K562 (cell line): ENCODE measurements around the gene SPEF1. TPM values are rescaled to one million over a fixed set of nuclear protein-coding genes. Genes with fewer than 3 reads are reported as not detected.

Experiments used
- BRCA1 ChIP-seq, 2 experiments: fragments of 450-650 bp in 1 of 2; sonication (generic) in 1 of 2; formaldehyde crosslinking in 1 of 2; IDR thresholded peaks; 2 replicates each; pipeline versions ENCODE4 v1.5.0 to v1.6.1; 2017 to 2020; ENCODE audit warnings: mild to moderate bottlenecking in 1 of 2, missing genetic modification reagents in 1 of 2
- BRF2 ChIP-seq: IDR thresholded peaks from 3 replicates; pipeline ENCODE4 v1.6.1; 2011; ENCODE audit warnings: borderline replicate concordance, mild to moderate bottlenecking; ENCODE audit not compliant: insufficient read length, insufficient read depth
- CTBP1 ChIP-seq: fragments of 450-650 bp; IDR thresholded peaks from 2 replicates; pipeline ENCODE4 v1.6.1; 2016; ENCODE audit warnings: borderline replicate concordance
- DACH1 ChIP-seq: fragments of 450-650 bp; IDR thresholded peaks from 2 replicates; pipeline ENCODE4 v1.6.1; 2018; ENCODE audit not compliant: partially characterized antibody
- FOSL1 ChIP-seq: fragments of 200-800 bp; sonication (Bioruptor generic); conservative IDR thresholded peaks from 2 replicates; pipeline ENCODE4 v1.6.1; 2016; ENCODE audit warnings: missing genetic modification characterization, missing compliant biosample characterization
- FOXJ3 ChIP-seq: sonication (generic); formaldehyde crosslinking; IDR thresholded peaks from 2 replicates; pipeline ENCODE4 v1.4.0; 2020; ENCODE audit warnings: mild to moderate bottlenecking, missing genetic modification reagents
- ID3 ChIP-seq, 2 experiments: fragments of 250-450 bp in 1 of 2; fragments of 450-650 bp in 1 of 2; sonication (Bioruptor Pico) in 1 of 2; IDR thresholded peaks; 2 replicates each; pipeline versions ENCODE4 v1.6.1 to v1.8.0; 2016 to 2021; ENCODE audit warnings: mild to moderate bottlenecking in 2 of 2, moderate library complexity in 2 of 2, missing compliant biosample characterization in 1 of 2, missing genetic modification characterization in 1 of 2
- JUN ChIP-seq, 2 experiments: sonication (generic) in 1 of 2; formaldehyde crosslinking in 1 of 2; IDR thresholded peaks; 2 replicates each; pipeline versions ENCODE4 v1.6.1 to v1.8.0; 2012 to 2022; ENCODE audit warnings: borderline replicate concordance in 2 of 2, mild to moderate bottlenecking in 2 of 2, improper control_type of control experiment in 1 of 2, low read depth in 1 of 2, low read length in 1 of 2, missing genetic modification reagents in 1 of 2
- JUND ChIP-seq, 2 experiments: IDR thresholded peaks; 2 replicates in 1 of 2; 3 replicates in 1 of 2; pipeline ENCODE4 v1.6.1; 2011; ENCODE audit warnings: borderline replicate concordance in 2 of 2, low read depth in 2 of 2, low read length in 2 of 2, improper control_type of control experiment in 1 of 2, missing biosample characterization in 1 of 2, missing genetic modification characterization in 1 of 2, missing genetic modification reagents in 1 of 2
- NR1H2 ChIP-seq: sonication (generic); formaldehyde crosslinking; IDR thresholded peaks from 2 replicates; pipeline ENCODE4 v1.4.0; 2020; ENCODE audit warnings: mild to moderate bottlenecking, missing genetic modification reagents
- SMAD2 ChIP-seq: fragments of 150-350 bp; IDR thresholded peaks from 2 replicates; pipeline ENCODE4 v1.6.1; 2014; ENCODE audit warnings: low read depth, mild to moderate bottlenecking, low read length
- UBTF ChIP-seq, 2 experiments: IDR thresholded peaks; 2 replicates each; pipeline ENCODE4 v1.6.1; 2012; ENCODE audit warnings: improper control_type of control experiment in 2 of 2, low read depth in 2 of 2, low read length in 2 of 2, borderline replicate concordance in 1 of 2
- ZBTB7A ChIP-seq: IDR thresholded peaks from 2 replicates; pipeline ENCODE4 v1.6.1; 2011; ENCODE audit warnings: low read depth, mild to moderate bottlenecking, low read length, moderate library complexity, borderline replicate concordance; ENCODE audit not compliant: control insufficient read depth
- ZNF592 ChIP-seq: fragments of 450-650 bp; IDR thresholded peaks from 2 replicates; pipeline ENCODE4 v1.6.1; 2017; ENCODE audit warnings: antibody characterized with exemption, mild to moderate bottlenecking
- polyA plus RNA-seq, 8 experiments: library from polyadenylated mRNA; depleted of rRNA in 4 of 8; stranded (reverse) in 5 of 8; unstranded in 3 of 8; fragments of >200 nt; fragmentation: Nextera tagmentation in 2 of 8; fragmentation: Illumina TruSeq in 1 of 8; extraction: Ambion mirVana in 2 of 8; extraction: Trizol in 1 of 8; gene quantifications; 2 replicates each; pipeline versions ENCODE4 v1.2.1 to v1.2.3, GENCODE V29; 2011 to 2014; ENCODE audit warnings: inconsistent platforms in 1 of 8, missing spikeins in 1 of 8
- total RNA-seq, 7 experiments: library from RNA; depleted of rRNA in 6 of 7; stranded (reverse); fragments of >200 nt in 6 of 7; fragmentation: Illumina TruSeq in 2 of 7; extraction: Trizol in 2 of 7; gene quantifications; 2 replicates each; pipeline versions ENCODE4 v1.2.1 to v1.2.3, GENCODE V29; 2011 to 2021; ENCODE audit warnings: low replicate concordance in 1 of 7

Gene SPEF1
- total and polyA plus RNA-seq, 9 of the 15 experiments (the other 6 are each of a cell fraction or from before 2014, with no cell fraction given): not detected

- TF ChIP-seq BRF2 (no peak), CTBP1 (peak; percentile 15; the same call in 1 of the 2 replicates), DACH1 (peak; percentile 59), ZBTB7A (peak; percentile 41; the same call in 1 of the 2 replicates), SMAD2 (no peak), ID3 (CRISPR knock-in tag; IDR thresholded peaks at IDR 0.05) (no peak), ID3 (tag; IDR thresholded peaks at IDR 0.05) (peak; percentile 45; the same call in 1 of the 2 replicates), JUN (IDR thresholded peaks at IDR 0.05; ENCODE audit: borderline replicate concordance, low read depth, low read length) (0 out of 2 replicates have a peak, but pooled peaks have one; percentile 19), JUN (CRISPR knock-in tag; IDR thresholded peaks at IDR 0.05; ENCODE audit: borderline replicate concordance) (no peak), FOSL1 (tag) (peak; percentile 57), JUND (IDR thresholded peaks at IDR 0.05; ENCODE audit: borderline replicate concordance, low read depth, low read length) (peak; percentile 55; the same call in 1 of the 2 replicates), JUND (tag; IDR thresholded peaks at IDR 0.05; ENCODE audit: borderline replicate concordance, low read depth, low read length) (peak; percentile 70; the same call in 1 of the 3 replicates), UBTF (IDR thresholded peaks at IDR 0.05; ENCODE audit: borderline replicate concordance in 1 of 2, low read depth in 2 of 2, low read length in 2 of 2) (0 out of 4 replicates have a peak, but pooled peaks of 1 of the 2 experiments have one; percentile 45), FOXJ3 (CRISPR knock-in tag) (no peak), BRCA1 (IDR thresholded peaks at IDR 0.05) (no peak), BRCA1 (CRISPR knock-in tag; IDR thresholded peaks at IDR 0.05) (no peak), NR1H2 (no peak), ZNF592 (peak; percentile 83)
Observed at GRCh38 chr20:3818155-3819151, 37.2 kb upstream of the SPEF1 start (continued).
